Measurements from ENCODE around the gene GET4.
A peak's percentile ranks its signal among the peaks of the same experiment; 100 is the strongest.
"Not testable (repeated sequence)": the region's sequence is repeated elsewhere in the genome, so short reads cannot be mapped to it uniquely, and the experiment has no call there.

Gene GET4

DNA sequence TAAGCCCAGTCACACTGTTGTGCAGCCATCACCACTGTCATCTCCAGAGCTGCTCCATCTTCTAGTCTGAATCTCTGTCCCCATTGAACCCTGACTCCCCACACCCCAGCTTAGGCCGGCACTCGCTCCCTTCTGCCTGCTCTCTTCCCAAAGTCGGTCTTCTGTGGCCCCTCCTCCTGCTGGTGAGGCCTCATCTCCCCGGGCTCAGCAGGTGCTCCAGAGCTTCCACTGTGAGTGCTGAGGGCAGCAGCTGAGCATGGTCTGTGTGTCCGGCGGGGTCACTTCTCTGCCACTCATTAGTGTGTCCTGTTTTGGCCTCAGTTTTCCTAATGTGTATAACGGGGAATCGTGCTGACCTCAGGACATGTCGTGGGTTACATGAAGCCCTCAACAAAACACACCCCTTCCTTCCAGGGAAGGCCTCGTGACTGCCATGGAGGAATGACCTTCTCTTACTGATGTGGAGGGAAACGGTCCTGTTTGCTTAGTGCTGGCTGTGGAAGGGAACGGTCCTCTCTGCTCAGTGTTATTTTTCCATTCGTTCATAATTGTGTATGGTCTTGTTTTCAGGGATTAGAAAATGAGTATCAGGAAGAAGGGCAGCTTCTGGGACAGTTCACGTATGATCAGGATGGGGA is 4.3 kb upstream of the GET4 start:
- no peak for DNase-seq (ENCODE audit: low spot score)

DNA sequence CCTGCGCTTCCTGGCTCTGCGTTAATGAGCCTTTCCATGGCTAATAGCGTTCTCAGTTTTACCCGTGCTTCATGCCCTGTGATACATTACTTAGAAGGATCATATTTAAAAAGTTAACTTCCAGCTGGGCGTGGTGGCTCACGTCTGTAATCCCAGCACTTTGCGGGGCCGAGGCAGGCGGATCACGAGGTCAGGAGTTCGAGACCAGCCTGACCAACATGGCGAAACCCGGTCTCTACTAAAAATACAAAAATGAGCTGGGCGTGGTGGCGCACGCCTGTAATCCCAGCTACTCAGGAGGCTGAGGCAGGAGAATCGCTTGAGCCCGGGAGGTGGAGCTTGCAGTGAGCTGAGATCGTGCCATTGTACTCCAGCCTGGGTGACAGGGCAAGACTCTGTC is 3.7 kb upstream of the GET4 start:
- not testable (repeated sequence) for DNase-seq (ENCODE audit: low spot score)

DNA sequence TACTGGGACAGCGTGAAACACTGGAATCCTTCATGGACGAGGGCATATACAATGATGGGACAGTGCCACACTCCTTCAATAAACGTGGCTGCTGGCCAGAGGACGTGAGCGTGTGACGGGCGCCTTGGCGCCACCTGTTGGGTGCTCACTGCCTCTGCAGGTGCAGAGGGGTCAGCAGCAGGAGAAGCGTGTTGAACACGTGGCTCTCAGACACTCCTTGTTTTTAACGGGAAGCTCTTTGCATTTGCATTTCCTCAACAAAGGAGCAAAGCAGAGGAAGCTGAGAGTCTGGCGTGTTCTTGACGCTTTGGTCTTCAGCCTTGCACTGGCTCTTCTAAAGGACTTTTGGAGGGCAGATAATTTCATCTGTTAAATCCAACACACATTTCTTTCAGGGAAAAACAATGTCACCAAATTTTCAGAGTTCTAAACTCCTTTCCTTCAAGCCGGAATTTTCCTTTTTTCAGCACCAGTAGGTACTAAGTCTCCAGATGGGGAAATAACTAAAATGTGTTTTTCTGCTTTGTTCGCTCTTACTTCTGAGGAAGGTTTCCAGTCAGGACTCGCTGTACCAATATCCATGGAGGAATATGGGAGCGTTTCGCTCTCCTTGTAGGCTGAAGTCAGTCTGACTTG is 2.9 kb upstream of the GET4 start:
- peak; percentile 92 for DNase-seq (ENCODE audit: low spot score)

DNA sequence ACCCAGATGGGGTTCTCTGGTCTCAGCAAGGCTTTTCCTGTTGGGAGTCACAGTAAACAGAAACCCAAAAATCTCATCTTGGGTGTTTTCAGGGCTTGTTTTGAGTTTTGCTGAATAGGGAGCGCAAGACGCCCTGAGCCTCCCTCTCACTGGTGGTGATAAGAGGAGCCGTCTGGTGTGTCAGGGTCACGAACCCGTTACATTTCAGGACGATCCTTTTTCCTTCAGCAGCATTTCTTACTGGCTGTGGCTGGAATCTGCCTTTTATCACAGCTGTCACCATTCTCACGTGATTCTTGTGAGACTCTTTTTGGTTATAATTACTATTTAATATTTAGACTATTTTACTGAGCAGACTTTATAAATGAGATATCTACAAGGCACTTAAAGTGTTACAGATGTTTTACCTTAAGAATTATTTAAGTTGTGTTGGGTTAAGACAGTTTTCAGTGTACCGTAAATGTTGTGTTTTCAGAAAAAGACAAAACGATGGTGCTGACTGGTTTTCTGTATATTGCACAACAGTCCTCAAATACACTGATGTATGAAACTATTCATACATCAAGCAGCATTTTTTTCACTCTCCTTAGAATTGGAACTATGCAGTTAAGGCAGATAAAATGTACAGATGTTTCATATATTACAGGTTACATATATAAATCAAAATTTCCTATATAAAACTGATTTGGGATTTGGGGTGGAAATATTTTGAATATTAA is 2.2 kb upstream of the GET4 start:
- DNase-seq (ENCODE audit: low spot score): no peak

DNA sequence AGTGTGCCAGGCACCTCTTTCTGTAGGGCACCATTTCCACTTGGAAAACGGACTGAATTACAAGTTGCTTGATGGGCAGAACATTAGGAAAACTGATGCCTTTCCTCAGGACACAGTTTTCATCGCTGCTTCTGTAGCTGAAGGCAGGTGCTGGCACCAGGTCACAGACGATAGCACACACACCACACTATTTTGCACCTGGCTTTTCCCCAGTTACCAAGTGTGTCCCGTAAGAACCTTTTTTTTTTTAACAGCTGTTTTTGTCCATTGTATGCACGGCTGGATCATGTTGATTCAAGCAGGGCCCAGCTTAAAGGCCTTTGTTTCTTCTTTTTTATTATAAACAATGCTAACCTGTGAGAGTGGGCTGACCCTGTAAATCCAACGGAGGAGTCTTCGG is 1.3 kb upstream of the GET4 start:
- DNase-seq (ENCODE audit: low spot score): no peak

DNA sequence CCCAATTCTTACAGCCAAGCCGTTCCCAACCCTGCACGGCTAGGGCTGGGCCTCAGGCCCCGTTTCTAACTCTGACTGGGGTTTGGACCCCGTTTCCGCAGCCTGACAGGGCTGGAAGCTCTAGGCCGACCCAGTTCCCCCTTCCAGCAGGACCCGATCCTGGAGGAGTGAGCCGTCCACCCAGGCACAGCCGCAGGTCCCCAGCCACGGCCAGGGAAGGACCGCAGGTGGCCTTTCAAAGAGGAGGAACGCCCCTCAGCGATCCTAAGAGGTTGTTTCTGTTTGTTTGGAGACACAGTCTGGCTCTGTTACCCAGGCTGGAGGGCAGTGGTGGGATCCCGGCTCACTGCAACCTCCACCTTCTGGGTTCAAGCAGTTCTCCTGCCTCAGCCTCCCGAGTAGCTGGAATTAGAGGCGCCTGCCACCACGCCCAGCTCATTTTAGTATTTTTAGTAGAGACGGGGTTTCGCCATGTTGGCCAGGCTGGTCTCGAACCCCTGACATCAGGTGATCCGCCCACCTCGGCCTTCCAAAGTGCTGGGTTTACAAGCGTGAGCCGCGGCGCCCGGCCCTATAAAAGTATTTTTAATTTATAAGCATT is 778 bp upstream of the GET4 start:
- no peak for DNase-seq (ENCODE audit: low spot score)

DNA sequence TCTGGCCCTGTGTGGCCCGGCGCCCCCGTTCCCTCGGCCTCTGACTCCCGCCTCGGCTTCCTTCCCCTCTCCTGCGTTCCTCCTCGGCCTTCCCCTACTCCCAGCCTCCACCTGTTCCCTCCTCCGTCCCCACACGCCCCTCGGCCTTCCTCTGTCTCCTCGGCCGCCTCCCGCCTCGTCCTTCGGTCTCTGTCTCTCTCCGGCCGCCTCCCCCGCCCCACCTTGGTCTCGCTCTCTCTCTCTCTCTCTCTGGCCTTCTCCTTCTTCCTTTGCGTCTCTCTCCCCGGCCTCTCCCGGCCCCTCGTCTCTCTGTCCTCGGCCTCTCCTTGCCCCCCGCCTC is 588 bp downstream of the GET4 start:
- no peak for DNase-seq (ENCODE audit: low spot score)

DNA sequence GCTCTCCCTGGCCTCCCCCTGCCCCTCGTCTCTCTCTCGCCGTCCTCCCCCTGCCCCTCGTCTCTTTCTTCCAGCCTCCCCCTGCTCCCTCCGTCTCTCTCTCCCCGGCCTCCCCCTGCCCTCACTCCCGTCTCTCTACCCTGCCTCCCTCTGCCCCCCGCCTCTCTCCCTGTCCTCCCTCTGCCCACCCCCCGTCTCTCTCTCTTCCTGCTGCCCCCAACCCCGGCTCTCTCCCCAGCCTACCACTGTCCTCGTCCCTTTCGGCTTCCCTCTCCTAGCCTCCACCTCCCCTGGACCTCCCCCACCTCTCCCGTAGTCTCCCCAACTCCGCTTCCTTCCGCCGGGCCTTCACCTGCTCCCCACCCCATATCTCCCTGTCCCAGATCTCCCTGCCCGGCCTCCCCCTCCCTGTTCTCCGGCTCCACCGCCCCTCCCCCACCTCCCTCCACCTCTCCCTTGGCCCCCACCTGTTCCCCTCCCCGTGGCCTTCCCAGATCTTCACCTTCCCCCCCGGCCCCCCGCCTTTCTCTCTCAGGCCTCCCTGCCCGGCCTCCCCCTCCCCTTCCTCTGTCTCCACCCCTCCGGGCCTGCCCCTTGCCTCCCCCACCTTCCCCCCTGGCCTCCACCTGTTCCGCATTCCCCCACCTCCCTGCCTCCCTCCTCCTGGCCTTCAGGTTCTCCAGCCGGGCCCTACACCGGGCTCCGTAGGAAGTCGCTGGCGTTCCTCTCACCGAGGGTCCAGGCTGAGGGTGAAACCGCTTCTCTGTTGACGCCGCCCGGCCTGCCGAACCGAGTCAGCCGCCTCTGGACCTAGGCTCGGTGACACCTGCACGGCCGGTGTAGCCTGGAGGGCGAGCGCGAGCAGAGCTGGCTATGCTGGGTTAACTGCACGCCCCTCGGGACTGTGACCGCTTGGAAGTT is 1.2 kb downstream of the GET4 start:
- DNase-seq (ENCODE audit: low spot score): no peak

DNA sequence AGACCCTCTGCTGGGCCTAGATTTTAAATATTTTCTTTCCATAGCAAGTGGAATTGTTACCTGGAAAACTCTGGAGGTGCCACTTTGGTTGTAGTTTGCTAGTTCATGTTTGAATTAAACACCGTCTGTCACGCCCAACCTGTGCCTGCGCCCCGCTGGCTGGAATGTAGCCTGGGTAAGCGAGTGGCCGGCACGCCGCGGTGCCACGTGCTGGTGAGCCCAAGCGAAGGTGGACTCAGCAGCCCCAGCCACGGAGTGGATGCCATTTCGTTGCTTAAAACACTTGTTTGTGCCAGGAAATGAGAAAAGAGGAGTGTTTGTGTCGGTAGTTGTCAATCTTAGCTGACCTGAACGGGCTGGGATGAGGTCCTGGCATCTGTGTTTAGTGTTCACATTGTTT is 2.7 kb downstream of the GET4 start:
- no peak for DNase-seq (ENCODE audit: low spot score)

DNA sequence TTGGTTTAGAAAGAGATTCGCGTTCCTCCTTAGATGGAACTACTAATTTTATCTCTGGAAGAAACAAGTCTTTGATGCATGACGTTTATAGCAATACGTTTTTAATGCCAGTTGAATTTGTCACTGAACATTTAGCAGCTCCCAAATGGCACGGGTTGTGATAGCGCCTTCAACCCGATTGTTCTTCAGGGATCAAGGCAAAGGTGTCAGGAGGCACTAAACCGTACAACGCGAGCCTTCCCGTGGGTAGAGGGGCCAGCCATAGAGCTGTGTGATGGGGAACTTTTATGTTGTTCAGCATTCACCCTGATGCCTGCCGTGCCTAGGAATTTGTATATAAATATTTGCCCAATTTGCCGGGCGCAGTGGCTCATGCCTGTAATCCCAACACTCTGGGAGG is 3.4 kb downstream of the GET4 start:
- DNase-seq (ENCODE audit: low spot score): no peak

DNA sequence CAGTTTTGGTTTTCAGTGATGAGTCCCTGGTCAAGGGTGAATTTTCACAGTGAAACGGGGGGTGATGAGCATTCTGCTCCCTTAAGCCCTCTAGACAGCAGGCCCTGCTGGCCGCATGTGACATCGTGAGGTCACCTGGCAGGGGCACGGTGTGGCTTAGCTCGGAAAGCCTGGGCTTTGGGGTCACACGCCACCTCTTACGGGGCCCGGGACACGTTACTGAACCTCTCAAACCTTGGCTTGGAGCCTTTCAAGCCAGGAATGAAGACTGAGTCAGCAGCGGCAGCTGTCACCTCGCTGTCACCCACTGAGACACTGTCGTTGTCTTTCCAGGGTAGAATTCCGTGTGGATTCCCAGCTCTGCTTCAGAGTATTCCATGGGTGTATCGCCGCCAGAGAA is 4.1 kb downstream of the GET4 start:
- no peak for DNase-seq (ENCODE audit: low spot score)

DNA sequence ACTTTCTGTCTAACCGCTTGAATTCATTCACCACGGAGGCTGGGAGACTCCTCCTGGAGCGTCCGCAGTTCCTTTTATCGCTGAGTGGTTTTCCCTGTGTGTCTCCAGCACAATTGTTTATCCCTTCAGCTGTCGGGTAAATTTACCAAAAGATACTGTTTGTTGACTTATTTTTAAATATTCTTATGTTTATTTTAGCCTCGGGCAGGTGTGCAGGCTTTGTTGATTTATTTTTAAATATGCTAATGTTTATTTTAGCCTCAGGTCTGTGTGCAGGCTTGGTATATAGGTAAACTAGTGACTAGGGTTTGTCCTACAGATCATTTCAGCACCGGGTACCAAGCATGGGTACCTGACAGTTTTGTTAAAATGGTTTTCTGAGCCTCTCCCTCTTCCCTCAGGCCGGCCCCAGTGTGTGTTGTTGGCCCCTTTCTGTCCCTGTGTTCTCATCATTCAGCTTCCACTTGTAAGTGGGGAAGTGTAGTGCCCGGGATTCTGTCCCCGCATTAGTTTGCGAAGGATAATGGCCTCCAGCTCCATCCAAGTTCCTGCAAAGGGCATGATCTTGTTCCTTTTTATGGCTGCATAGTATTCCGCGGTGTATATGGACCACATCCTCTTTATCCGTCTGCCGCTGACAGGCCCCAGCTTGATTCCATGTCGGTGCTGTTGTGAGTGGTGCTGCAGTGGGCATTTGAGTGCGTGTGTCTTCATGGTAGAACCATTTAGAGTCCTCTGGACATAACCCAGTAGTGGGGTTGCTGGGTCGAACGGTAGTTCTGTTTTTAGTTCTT is 5.3 kb downstream of the GET4 start:
- DNase-seq (ENCODE audit: low spot score): no peak

DNA sequence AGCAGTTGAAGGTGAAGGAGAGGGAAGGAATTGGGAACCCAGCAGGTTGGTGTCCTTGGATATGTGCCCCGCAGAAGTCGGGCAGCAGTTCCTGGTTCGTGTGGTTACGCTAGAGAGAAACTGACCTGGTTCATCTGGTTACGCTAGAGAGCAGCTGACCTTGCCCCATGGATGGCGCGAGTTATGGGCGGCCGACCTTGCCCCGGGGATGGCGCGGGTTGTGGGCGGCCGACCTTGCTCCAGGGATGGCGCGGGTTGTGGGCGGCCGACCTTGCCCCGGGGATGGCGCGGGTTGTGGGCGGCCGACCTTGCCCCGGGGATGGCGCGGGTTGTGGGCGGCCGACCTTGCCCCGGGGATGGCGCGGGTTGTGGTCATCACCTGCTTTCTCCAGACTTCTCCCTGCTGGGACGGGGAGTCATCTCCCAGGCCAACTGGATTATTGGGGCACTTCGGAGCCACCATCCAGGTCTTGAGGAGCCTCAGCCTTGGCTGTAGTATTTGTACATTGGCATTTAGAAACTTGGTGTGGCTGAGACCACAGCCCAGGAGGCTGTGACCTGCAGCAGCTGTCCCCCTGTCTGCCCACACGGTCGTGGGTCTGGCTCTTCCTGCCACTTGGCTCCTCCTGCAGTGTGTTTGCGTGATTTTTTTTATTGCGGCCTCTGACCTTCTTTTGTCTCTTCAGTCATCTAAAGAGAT is 6.1 kb downstream of the GET4 start:
- DNase-seq (ENCODE audit: low spot score): no peak

DNA sequence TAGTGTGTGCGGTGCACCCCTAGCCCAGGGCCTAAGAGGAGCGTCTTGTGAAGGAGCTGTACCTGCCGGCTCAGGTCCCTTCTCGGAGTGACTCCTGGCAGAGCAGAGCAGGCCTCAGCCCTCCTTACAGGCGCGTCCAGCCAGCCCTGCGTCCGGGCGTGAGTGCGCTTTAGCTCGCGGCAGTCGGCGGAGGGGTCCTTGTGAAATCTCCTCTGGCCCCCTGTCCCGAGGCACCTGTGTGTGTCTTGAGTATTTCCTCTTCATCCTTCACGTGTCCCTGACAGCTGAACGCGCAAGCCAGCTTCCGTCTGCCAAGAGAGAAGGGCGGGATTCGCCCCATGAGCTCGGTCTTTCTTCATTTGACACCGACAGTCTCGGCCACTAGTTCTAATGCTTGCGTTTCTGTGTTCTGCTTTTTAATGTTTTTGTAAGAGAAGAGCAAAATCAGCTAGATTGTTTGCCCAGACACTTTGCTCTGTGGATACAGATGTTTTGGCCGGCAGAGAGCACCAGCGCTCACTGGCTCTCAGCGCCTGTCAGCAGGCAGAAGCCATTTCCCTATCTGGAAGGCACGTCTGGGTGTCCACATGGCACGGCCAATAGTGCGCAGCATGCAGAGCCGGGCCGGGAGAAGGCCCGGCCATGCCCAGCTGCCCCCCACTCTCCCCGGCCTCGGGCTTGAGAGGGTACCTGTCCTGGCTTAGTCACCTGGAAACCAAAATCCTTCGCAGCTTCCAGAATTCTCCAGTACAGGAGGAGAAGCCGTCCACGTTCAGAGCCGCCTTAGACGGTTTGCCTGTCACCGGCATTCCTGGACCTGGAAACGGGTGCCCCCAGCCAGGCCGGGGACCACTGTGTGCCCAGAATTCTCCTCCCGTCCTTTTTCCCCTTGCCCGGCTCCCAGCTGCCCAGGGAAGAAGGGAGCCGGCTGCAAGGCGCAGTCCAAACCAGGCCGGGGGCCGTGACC is 7.0 kb downstream of the GET4 start:
- no peak for DNase-seq (ENCODE audit: low spot score)

DNA sequence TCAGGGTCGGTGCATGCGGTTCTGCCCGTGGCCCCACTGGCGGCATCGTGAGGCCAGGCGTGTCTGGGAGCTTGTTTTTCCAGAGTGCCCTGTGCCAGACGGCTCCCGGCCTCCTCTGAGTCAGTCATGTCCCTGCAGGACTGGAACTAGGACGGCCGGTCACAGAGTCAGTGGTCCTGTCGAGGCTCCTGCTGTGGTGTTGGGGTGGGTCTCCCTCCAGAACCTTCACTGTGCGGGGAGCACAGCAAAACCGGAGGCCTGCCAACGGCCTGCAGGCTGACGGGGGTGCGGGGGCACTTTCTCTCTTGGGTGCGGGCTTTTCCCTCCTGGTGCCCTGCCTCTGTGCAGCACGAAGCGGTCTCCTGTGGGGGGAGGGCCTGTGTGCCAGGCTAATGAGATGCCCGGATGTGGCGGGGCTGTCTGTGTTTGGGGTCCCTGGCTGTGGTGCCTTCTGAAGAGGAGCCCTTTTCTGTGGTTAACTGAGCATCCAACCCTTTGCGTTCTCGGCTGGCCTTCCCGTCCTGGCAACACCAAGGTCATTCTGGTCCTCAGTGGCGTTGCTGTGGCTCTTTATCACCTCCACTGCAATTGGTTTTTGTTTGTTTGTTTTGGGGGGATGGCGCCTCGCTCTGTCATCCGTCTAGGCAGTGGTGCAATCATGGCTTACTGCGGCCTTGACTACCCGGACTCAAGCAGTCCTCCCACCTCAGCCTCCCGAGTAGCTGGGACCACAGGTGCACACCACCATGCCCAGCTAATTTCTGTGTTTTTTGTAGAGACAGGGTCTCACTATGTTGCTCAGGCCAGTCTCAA is 8.0 kb downstream of the GET4 start:
- DNase-seq (ENCODE audit: low spot score): no peak

DNA sequence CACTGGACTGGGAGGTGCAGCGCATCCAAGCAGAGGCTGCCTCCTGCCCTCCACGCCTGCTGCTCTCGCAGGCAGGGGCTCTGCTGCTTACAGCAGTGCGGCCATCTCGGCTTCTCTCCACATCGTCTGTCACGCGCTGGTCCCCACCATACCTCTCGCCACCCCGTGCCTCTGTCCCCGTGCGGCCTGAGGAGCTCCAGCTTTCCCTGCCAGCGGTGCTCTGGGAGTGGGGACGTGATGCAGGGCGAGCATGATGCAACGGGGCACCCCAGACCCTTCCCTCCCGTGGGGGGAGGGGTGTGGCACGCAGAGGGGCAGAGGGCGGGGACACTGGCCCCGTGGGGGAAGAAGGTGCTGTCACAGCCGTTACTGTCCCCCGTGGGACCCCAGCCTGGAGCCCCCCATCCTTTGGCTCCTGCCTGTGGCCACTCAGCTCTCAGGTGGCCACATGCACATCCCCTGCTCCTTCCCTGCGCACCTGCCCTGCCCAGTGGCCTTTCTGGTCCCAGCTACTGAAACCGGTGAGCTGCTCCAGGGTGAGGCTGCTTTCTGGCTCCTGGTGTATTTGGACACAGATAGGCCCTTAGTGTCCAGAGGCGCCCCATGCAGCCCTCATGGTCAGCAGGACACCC is 9.0 kb downstream of the GET4 start:
- no peak for DNase-seq (ENCODE audit: low spot score)

DNA sequence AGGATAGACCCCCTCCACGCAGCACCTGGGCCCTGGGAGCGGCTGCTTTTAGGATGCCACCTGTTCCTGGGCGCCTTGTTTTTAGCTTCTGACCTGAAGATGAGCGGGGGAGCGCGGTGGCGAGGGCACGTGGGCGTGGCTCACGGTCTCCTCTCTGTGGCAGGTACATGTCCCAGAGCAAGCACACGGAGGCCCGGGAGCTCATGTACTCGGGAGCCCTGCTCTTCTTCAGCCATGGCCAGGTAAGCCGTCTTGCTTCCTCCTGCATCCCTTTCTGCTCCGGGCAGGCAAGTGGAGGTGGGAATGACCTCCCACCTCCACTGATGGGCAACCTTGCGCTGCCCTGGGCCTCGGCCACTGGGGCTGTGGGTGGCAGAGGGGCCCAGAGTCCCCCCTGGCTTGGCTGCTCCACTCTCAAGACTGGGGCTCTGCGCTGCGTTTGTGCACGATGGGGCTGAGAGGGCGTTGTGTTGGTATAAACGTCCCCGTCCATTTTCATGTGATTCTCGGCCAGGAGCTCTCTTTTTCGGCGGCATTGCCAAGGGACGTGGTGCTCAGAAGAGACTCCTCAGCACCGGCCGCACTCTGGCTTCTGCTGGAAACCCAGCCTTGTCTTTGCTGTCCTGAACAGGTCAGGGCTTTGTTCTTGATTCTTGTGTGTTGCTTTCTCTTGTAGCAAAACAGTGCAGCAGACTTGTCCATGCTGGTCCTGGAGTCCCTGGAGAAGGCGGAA is 9.7 kb downstream of the GET4 start:
- DNase-seq (ENCODE audit: low spot score): no peak
